ENCODE measurements around the gene NUP188. TPM values are rescaled to one million over a fixed set of nuclear protein-coding genes. Genes with fewer than 3 reads are reported as not detected.

Gene NUP188
- total and polyA plus RNA-seq, 2 of the 13 experiments (the other 11 are each of a cell fraction or from before 2014, with no cell fraction given): 28.0 to 38.5 TPM

- peak overlapping the region; percentile 97 for H3K4me2 ChIP-seq (ENCODE audit: low read depth, low read length)
- ATAC-seq (peak; percentile 64), FAIRE-seq (no peak), DNase-seq (ENCODE audit: low spot score) (no peak)
- no peaks in the 10 kb centered on the region for H4K20me1 ChIP-seq (ENCODE audit: insufficient read depth, low read length)
- H3K9ac ChIP-seq (ENCODE audit: insufficient read depth, low read depth, low read length): peak overlapping the region; percentile 96
- TSS peak; percentile 86 for BruUV-seq (replicated peaks)
- H3K27me3 ChIP-seq (ENCODE audit: control insufficient read depth in 1 of 2, insufficient read depth in 2 of 2, low read length in 2 of 2): no peaks in the 10 kb centered on the region; a peak in 1 of 5 replicates
- peaks cover 0 to 2% of the 10 kb centered on the region in 2 experiments; a peak in 2 of 5 replicates for H3K36me3 ChIP-seq (replicated peaks in 1 of 2; ENCODE audit: control insufficient read depth in 1 of 2, insufficient read depth in 2 of 2, low read length in 2 of 2)
- peak overlapping the region; percentile 91 to 100 (median 99) for H3K4me3 ChIP-seq (replicated peaks in 1 of 3; ENCODE audit: insufficient read depth in 1 of 3, low read depth in 2 of 3, low read length in 3 of 3)
- peaks cover 27% of the 10 kb centered on the region for H3K79me2 ChIP-seq (ENCODE audit: insufficient read depth, low read length)
- intact Hi-C loops (cut with micrococcal nuclease; ENCODE audit: unreplicated experiment) (no loop called here), in situ Hi-C loops (cut with HindIII; ENCODE audit: extremely low pct_ligation_motif_present, low pct_unique_long_range_greater_than_20kb) (no loop called here)
- no peak overlapping the region for H2AFZ ChIP-seq (ENCODE audit: low read length)
- ChIA-PET POLR2A (no interaction called here), CTCF (ENCODE audit: low intra/inter-chr PET ratio, low total read pairs) (no interaction called here)
- no peaks in the 10 kb centered on the region for H3K9me3 ChIP-seq (ENCODE audit: low read length)
- H3K4me1 ChIP-seq (ENCODE audit: insufficient read depth, low read length): peaks cover 68% of the 10 kb centered on the region
- WGBS (ENCODE audit: low lambda C conversion rate): 25% methylated on average over 15 of the region's 30 CpGs
- peak overlapping the region; percentile 80 for H3K27ac ChIP-seq (ENCODE audit: extremely low read length, insufficient read depth, low read length)
- peak; percentile 0; the same call in 1 of the 2 replicates for TF ChIP-seq BORCS8-MEF2B (CRISPR knock-in tag; IDR thresholded peaks at IDR 0.05)
- TF ChIP-seq ZHX1 (CRISPR knock-in tag; IDR thresholded peaks at IDR 0.05; ENCODE audit: low read depth): peak; percentile 2; the same call in 1 of the 2 replicates
- no peak for TF ChIP-seq ZNF446 (CRISPR knock-in tag; IDR thresholded peaks at IDR 0.05)
- no peak for TF ChIP-seq TCF7 (IDR thresholded peaks at IDR 0.05; ENCODE audit: low read depth)
- peak; percentile 64; the same call in 1 of the 2 replicates for TF ChIP-seq ZNF121 (CRISPR knock-in tag; IDR thresholded peaks at IDR 0.05)
- TF ChIP-seq ZNF782 (CRISPR knock-in tag; IDR thresholded peaks at IDR 0.05; ENCODE audit: borderline replicate concordance): 0 out of 2 replicates have a peak, but pooled peaks have one; percentile 1
- no peak for TF ChIP-seq ZNF878 (CRISPR knock-in tag; IDR thresholded peaks at IDR 0.05)
- TF ChIP-seq FOXK2 (IDR thresholded peaks at IDR 0.05): no peak
- TF ChIP-seq ZNF329 (CRISPR knock-in tag; IDR thresholded peaks at IDR 0.05; ENCODE audit: low read depth): peak; percentile 86; the same call in 1 of the 2 replicates
- peak; percentile 80 for TF ChIP-seq HNRNPL (IDR thresholded peaks at IDR 0.05; ENCODE audit: low read depth, low read length)
- peak; percentile 48; the same call in 1 of the 2 replicates for TF ChIP-seq ZNF768 (CRISPR knock-in tag; IDR thresholded peaks at IDR 0.05)
- no peak for TF ChIP-seq SMARCC2 (IDR thresholded peaks at IDR 0.05)
- 0 out of 2 replicates have a peak, but pooled peaks have one; percentile 4 for TF ChIP-seq IRX3 (CRISPR knock-in tag; IDR thresholded peaks at IDR 0.05; ENCODE audit: borderline replicate concordance, low read depth)
- TF ChIP-seq GFI1 (CRISPR knock-in tag; IDR thresholded peaks at IDR 0.05; ENCODE audit: borderline replicate concordance): 0 out of 2 replicates have a peak, but pooled peaks have one; percentile 8
- peak; percentile 24 for TF ChIP-seq HNRNPLL (IDR thresholded peaks at IDR 0.05; ENCODE audit: low read depth, low read length, poor library complexity, severe bottlenecking)
- no peak for TF ChIP-seq SMAD9 (CRISPR knock-in tag; IDR thresholded peaks at IDR 0.05)
- TF ChIP-seq ZFYVE20 (CRISPR knock-in tag; IDR thresholded peaks at IDR 0.05; ENCODE audit: borderline replicate concordance, low read depth): no peak
- TF ChIP-seq ZBTB34 (CRISPR knock-in tag; IDR thresholded peaks at IDR 0.05): no peak; the same call in 1 of the 2 replicates
- TF ChIP-seq GATAD2A (CRISPR knock-in tag; IDR thresholded peaks at IDR 0.05): no peak
- no peak for TF ChIP-seq MTERF4 (CRISPR knock-in tag; IDR thresholded peaks at IDR 0.05)
Observed at GRCh38 chr9:128946571-128947276, 775 bp upstream of the NUP188 start.

All from HepG2 (cell line).